Posterior vena cava (tissue), 2 donors: Measurements from ENCODE around the gene IPO8. TPM values are rescaled to one million over a fixed set of nuclear protein-coding genes. Genes with fewer than 3 reads are reported as not detected.
"Not testable (repeated sequence)": the region's sequence is repeated elsewhere in the genome, so short reads cannot be mapped to it uniquely, and the experiment has no call there.

Source experiments
- DNase-seq: peaks from one replicate; pipeline ENCODE4 v3.0.0-alpha.2; 2020; ENCODE audit warnings: low spot score
- intact Hi-C, 2 donors: fragments of 100-400 bp; cut with DNase I; formaldehyde crosslinking; loops; one replicate each; pipeline versions ENCODE4 v1.14.1 to v1.14.2; 2022 to 2023
- total RNA-seq, 2 donors: library from RNA; stranded (reverse); fragmentation: NEBNext Ultra II Directional; extraction: Animal tissue kit (Norgen Biotek cat#: 25700); gene quantifications; one replicate each; pipeline ENCODE4 v1.2.1, GENCODE V29; 2021
- donor health status: DM: yes; HTN: yes; CAD: no.
- donor health status: DM: yes; HTN: yes; CAD: no.

The IPO8 gene
- total RNA-seq, 2 donors from 2014 or later, result 51.1 to 61.6 TPM

DNA sequence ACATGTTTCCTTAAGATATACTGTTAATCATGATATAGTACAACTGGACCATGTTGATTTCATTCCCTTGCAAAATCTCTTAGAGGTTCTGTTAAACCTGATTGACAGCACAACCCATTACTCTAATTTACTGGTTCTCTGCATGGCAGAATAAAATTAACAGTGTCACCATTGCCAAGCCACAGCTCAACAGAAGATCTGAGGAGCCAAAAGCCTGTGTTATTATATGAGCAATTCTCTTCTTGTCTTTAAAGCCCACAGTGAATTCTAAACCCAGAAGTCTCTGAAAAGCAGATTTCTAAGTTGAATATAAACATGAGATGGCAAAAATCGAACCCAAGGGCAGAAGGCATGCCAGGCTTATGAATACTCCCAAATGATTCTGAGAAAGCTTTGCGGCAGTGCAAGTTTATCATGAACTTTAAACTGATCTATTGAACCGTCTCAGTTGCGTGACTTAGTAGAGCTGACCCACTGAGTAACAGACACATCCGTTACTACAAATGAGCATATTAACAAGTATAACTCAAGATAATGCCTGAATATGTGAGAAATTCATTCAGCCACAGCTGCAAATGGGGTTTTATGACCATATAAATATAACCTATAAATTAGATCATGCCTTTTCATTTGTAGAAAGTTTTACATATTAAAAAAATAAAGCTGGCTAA lies 78.2 kb downstream of the IPO8 start:
- intact Hi-C loops, result loop anchor here in 1 of 2 donors (2.0 kb wide), 1 partner anchor 29 kb away; no protein-coding TSS in a partner anchor

DNA sequence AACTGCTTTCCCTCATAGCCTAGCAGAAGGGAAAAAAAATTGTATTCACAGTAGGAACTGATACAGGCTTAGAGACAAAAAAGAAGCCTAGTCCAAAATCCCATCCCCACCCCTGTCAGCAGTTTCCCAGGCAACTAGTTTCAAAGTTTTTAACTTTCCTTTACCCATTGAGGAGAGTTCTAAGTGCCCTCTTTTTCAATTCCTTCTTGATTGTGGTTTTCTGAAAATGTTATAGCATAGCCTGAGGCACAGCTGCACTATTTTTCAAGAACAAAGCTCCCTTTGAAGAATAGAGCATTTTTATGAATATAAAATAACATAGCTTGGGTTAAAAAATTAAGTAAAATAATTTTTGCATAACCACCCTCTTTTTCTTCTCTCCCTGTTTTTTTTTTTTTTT lies 81.6 kb downstream of the IPO8 start:
- no peak for DNase-seq
- intact Hi-C loops, result no loop called here

More for the DNA sequence above, 78.2 kb downstream of the IPO8 start:
- DNase-seq, result no peak

DNA sequence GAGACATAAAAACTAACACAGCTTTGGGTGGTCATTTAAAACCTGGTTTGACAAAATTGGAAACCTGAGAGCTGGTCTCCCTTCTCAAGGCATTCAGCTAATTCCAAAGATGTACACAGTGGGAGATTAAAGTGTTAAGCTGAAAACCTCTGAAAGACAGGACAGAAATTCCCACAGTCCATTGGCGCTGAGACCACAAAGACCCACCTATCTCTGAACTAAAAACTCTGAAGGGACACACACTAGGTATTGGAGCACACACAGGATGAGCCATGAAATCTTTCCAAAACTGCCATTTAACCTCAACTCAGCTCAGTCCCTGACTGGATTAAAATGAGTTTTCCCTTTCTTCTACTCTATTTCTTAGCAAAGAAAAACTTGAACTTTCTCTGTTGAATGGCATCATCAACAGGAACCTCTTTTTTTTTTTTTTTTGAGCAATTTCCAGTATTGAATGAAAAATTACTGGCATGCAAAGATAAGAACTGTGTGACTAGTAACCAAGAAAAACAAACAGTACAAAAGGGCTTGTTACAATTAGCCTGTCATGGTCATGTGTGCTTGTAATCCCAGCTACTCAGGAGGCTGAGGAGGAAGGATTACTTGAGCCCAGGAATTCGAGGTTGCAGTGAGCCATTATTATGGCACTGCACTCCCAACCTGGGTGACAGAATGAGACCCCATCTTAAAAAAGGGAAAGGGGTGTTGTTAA lies 82.4 kb downstream of the IPO8 start:
- DNase-seq, result no peak
- intact Hi-C loops, result no loop called here

GRCh38 chr12:30610718-30611117 lies 85.0 kb downstream of the IPO8 start:
- intact Hi-C loops, result no loop called here
- DNase-seq, result no peak

DNA sequence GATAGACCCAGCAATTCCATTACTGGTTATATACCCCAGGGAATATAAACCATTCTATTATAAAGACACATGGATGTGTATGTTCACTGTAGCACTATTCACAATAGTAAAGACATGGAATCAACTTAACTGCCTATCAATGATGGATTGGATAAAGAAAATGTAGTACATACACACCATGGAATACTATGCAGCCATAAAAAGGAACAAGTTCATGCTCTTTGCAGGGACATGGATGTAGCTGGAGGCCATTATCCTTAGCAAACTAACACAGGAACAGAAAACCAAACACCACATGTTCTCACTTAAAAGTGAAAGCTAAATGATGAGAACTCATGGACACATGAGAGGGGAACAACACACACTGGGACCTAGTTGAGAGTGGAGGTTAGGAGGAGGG lies 85.8 kb downstream of the IPO8 start:
- intact Hi-C loops, DNase-seq: not testable (repeated sequence)

DNA sequence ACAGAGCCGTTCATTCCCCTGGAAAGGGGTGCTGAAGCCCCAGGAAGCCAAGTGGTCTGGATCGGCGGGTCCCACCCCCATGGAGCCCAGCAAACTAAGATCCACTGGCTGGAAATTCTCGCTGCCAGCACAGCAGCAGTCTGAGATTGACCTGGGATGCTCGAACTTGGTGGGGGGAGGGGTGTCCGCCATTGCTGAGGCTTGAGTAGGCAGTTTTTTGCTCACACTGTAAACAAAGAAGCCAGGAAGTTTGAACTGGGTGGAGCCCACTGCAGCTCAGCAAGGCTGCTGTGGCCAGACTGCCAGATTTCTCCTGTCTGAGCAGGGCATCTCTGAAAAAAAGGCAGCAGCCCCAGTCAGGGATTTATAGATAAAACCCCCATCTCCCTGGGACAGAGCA lies 91.4 kb downstream of the IPO8 start:
- intact Hi-C loops, result loop anchor here in 1 of 2 donors (2.0 kb wide), 1 partner anchor 72 kb away; no protein-coding TSS in a partner anchor

DNA sequence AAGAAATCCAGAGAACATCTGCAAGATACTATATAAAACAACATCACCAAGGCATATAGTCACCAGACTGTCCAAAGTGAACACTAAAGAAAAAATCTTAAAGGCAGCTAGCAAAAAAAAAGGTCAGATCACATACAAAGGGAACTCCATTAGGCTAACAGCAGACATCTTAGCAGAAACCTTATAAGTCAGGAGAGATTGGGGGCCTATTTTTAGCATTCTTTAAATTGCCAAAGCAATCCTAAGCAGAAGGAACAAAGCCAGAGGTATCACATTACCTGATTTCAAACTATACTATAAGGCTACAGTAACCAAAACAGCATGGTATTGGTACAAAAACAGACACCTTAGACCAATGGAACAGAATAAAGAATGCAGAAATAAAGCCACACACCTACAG lies 92.5 kb downstream of the IPO8 start:
- DNase-seq, result no peak
- intact Hi-C loops, result no loop called here

More for the DNA sequence above, 91.4 kb downstream of the IPO8 start:
- not testable (repeated sequence) for DNase-seq

DNA sequence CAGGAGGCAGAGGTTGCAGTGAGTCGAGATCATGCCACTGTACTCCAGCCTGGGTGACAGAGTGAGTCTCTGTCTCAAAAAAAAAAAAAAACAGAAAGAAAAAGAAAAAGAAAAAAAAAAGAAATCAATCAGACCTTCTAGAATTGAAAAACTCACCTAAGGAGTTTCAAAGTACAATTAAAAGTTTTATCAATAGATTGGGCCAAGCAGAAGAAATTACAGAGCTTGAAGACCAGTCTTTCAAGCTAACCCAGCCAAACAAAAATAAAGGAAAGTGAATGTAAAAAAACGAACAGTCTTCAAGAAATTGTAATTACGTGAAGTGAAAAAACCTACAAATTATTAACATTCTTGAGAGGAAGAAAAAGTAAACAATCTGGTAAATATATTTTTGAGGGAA lies 93.0 kb downstream of the IPO8 start:
- no peak for DNase-seq
- intact Hi-C loops, result no loop called here

- intact Hi-C loops, result no loop called here
These were observed 96.1 kb downstream of the IPO8 start for GRCh38 chr12:30599608-30600007.

GRCh38 chr12:30598889-30599288 lies 96.8 kb downstream of the IPO8 start:
- intact Hi-C loops, result no loop called here
- DNase-seq, result no peak

More at GRCh38 chr12:30599608-30600007, 96.1 kb downstream of the IPO8 start:
- DNase-seq, result no peak

- DNase-seq, result no peak
- intact Hi-C loops, result no loop called here
These were observed 99.9 kb downstream of the IPO8 start for GRCh38 chr12:30595742-30596141.

DNA sequence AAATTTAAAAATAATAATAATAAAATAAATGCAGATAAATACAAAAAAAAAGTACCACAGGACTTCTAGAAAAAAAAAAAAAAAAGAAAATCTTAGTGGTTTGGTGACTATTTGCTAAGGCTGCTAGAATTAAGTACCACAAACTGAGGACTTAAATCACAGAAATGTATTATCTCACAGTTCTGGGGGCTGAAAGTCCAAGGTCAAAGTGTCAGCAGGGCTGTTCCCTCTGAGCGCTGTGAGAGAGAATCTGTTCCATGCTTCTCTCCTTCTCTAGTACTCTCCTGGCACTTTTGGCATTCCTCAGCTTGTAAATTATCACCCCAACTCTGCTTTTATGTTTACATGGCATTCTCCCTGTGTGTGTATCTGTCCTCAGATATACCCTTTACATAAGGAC lies 101.2 kb downstream of the IPO8 start:
- DNase-seq, result no peak
- intact Hi-C loops, result no loop called here

GRCh38 chr12:30588572-30588971 lies 107.1 kb downstream of the IPO8 start:
- intact Hi-C loops, result loop anchor here in 1 of 2 donors (2.0 kb wide), 1 partner anchor 30 kb away; no protein-coding TSS in a partner anchor
- not testable (repeated sequence) for DNase-seq

- intact Hi-C loops, result loop anchor here in 1 of 2 donors (2.0 kb wide), 1 partner anchor 31 kb away; no protein-coding TSS in a partner anchor
- no peak for DNase-seq
These were observed 107.9 kb downstream of the IPO8 start for GRCh38 chr12:30587782-30588181.

DNA sequence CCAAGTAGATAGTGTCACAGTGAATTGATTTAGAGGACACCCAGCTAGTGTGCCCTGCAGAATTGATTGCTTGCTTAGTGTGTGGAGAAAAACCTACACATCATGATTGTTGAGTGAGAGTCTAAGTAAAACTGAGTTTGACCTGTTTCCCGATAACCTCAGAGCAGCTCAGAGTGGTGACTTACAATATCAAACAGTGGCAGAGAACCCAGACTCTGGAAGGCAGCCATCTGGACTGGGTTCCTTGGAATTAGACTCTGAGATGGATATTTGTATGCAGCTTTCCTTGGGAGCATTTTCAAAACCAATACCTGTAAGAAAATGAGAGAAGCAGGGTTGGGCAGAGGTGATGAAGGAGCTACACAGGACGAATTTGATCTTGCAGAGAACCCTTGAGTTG lies 109.8 kb downstream of the IPO8 start:
- intact Hi-C loops, result no loop called here
- no peak for DNase-seq

DNA sequence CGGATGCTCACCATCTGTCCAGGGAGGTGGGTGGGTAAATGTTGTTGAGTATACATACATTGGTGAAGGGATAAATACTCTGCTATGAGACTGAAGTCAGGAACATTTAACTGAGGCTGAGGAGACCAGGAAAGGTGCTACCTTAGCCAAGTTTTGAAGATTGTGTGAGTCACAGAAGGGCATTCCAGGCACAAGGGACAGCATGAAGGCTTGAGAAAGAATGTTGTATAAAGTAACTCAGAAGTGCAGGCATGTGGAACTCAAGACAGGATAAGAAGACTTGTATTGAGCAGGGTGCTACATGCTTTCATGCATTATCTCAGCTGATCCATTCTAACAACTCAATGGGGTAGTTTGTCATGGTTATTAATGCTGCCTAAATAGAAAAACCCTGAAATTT lies 112.7 kb downstream of the IPO8 start:
- intact Hi-C loops, result no loop called here
- DNase-seq, result no peak

- intact Hi-C loops, result no loop called here
- no peak for DNase-seq
These were observed 115.3 kb downstream of the IPO8 start for GRCh38 chr12:30580344-30580743.
